IPS-NIHi11 (cell line): ENCODE results near the gene NACC2.

Source experiments
- DNase-seq: peaks from one replicate; pipeline ENCODE4 v3.0.0; 2012; ENCODE audit warnings: mixed read lengths, low spot score

Gene NACC2

DNA sequence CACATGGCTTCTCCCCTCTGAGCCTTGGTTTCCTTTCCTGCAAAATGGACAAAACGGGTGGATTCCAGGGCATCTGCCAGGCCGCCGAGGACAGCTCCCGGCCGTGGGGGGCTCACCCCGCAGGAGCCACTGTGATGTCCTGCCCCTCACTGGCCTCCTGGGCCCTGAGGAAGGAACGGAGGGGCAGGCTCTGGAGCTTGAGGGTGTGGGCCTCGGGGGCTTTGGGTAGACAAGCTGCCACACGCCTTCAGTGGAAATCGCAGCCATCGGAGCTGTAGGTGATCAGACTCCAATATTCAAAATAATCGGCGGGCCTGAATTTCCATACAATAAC, 101.7 kb downstream of the NACC2 start:
- DNase-seq = no peak

GRCh38 chr9:135992486-135993408, 102.3 kb downstream of the NACC2 start:
- DNase-seq = peak; percentile 72

GRCh38 chr9:135991771-135992170, 103.3 kb downstream of the NACC2 start:
- no peak for DNase-seq

DNA sequence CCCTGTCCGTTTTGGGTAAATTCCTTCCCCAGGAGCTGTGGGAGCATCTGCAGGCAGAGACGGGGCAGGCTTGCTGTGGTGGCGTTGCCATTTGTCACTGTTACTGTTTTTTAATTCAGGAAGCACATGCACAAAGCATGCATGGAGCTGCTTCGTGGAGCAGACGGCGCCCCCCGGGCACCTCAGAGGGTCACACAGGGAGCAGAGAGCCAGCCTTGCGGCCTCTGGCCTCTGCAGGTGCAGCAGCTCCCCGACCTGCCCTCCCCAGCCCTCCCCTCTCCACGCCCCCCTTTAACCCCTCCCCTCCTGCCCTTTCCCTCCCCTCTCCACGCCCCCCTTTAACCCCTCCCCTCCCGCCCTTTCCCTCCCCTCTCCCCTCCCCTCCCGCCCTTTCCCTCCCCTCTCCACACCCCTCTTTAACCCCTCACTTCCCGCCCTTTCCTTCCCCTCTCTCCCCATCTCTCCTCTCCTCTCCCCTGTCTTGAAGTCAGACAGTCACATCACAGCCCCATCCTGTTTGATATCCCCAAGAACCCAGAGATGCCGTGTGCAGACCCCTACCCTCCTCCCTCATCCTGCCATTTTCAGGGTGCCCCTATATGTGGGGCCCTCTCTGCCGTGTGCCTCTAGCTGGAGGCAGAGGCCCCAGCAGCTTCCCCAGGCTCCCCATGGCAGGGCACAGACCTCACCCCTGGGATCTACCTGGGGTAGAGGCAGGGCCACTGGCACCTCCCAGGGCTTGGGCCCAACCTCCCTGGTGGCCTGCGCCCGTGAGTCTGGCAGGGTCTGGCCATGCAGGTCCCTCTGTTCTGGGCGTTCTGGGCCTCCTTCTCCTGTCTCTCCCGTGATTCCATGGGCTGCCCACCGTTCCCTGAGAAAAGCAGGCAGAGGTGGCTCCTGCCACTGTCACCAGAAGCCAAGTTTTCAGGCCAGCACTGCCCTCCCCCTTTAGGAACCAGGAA, 104.3 kb downstream of the NACC2 start:
- peak; percentile 85 for DNase-seq

DNA sequence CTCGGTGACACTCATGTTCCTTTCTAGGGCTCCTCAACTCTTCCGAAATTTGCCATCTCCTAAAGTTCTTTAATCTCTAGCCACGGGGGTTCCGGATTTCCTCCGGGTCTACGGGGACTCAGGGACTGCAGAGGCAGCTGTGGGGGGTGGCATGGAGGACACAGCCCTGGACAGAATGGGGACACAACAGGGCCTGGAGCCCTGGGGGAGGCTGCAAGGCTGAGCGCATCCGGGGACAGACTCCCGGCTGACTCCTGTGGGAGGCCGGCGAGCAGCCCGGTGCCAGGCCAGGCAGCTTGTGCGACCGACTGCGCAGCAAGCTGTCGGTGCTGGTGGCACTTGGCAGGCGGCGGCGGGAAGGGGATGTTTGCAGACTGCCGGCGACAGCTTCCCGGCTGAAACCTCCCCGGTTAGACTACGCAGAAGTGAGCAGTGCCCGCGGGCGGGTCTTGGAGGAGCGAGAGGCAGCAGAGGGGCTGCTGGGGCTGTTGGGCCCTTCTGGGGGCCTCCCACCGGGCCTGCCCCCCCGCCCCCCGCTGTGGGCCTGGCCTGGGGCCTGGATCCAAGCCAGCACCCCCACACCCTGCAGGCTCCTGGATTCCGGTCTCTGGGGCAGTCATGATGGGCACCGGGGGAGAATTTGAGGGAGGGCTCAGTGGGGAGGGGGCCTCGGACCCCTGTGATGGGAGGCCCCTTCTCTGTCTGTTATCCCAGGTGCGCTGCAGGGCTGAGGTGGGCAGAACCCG, 105.2 kb downstream of the NACC2 start:
- no peak for DNase-seq

DNA sequence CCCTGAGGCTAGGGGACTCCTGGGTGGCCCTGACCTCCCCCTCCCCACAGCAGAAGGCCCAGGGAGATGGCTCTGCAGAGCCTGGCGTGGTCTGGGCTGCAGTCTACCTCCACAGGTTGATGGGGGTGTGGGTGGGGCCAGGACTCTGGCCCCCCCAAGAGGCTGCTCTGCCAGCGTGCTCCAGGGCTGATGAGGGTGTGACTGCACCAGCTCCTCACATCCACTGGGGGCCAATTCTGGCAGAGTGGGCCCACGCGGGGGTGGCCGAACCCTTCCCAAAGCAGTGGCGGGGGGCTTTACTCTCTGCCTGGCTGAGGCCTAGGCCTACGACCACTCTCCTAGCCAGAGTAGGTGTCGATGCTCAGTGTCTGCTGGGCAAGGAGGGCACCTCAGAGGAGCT, 105.9 kb downstream of the NACC2 start:
- no peak for DNase-seq

- no peak for DNase-seq
Observed at GRCh38 chr9:135988493-135988892, 106.6 kb downstream of the NACC2 start.

DNA sequence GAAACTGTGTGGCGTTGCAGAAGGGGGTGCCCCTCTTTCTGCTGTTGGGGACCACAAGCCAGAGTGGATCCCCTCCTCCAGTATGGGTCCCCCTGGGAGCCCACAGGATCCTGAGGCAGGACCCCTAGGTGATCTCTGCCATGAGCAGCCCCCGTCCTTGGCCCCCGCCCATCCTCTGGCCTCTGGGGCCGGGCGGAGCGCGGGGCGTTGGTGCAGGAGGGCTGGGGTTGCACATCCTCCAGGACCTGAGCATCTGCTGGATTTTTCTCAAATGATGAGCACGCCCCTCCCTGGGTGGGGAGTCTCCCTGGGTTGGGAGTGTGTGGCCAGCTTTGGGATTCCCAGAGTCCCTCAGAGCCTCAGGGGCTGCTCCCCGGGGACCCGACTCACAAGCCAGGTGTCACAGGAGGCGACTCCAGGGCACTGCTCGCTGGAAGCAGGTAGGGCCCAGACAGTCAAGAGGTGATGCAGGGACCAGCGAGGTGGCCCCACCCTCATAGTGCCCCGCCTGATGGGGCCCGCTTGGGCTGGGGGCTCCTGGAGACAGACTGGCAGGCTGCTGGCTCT, 107.2 kb downstream of the NACC2 start:
- DNase-seq = no peak

GRCh38 chr9:135986605-135987004, 108.5 kb downstream of the NACC2 start:
- no peak for DNase-seq

GRCh38 chr9:135985889-135986288, 109.2 kb downstream of the NACC2 start:
- no peak for DNase-seq

DNA sequence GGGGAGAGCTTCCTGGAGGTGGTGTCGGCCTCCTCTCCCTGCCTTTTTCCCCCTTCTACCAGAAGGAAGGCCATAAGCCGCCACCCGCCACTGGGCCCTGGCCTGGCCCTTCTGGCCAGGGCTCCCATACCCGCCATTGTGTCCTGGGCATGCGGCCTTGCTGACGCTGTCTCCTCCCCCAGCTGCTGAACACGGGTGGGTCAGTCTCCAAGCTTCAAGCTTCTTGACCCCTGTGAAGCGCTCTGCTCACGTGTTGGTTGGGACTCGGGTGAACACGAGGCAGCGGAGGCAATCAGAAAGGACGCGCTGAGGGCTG, 109.7 kb downstream of the NACC2 start:
- no peak for DNase-seq

DNA sequence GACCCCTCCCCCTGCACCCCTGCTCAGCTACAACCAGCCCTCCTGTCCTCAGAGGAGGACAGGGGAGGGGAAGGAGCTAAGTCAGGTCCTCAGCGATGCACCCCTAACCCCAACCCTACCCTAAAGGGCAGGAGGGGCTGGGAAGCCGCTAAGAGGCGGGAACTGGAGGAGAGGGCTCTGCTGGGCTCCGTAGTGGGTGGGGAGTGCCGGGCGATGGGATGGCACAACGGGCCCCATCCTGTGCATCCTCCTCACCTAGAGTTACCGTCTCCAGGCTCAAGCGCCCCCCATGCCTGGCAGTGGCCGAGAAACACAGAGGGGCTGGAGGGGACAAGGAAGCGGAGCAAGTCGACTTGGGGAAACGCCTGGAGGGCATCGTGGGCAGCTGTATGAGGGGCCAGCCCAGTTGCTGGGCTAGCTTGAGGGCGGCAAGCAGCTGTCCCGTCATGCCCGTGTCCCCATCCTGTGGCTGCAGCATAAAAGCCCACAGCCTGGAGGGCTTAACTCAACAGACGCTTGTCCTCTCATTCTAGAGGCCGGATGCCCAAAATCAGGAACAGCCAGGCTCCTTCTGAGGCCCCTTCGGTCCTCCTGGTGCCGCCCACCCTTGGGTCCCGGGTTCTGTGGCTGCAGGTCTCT, 110.9 kb downstream of the NACC2 start:
- no peak for DNase-seq

DNA sequence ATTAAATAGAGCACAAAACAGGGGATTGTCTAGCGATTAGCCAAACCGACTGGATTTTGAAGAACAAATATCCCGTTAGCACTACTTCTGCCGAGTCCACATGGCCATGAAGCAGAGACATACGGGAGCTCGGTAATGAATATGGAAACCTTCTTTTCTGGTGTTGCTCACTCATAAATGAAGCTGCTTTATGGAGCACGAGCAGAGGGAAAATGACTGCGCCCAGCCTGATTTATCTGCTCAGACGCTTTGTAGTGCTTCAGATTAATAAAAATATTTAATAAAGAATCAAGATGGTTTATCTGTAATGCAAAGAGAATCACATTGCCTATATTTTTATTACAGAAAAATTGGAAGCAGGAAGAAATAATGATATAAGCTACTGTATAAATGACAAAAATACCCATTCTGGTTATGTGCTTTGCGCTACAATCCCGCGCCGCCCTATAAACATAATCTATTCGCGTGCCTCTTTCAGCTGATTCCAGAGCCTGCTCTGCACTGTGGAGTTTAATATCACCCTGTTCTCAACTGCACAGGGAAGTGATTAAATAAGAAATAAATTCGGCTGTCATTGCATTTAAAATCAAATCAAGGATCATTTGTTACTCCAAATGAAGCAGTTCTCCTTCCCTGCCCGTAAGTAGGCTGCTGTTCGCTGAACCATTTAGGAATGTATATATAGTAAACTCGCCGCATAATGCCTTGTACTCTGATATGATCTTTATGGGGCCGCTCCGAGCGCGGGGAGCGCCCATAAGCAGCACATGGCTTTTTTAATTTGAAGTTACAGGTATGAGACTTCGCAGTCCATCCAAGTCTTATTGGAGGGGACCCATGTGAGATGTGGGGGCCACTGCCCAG, 111.6 kb downstream of the NACC2 start:
- DNase-seq = no peak

DNA sequence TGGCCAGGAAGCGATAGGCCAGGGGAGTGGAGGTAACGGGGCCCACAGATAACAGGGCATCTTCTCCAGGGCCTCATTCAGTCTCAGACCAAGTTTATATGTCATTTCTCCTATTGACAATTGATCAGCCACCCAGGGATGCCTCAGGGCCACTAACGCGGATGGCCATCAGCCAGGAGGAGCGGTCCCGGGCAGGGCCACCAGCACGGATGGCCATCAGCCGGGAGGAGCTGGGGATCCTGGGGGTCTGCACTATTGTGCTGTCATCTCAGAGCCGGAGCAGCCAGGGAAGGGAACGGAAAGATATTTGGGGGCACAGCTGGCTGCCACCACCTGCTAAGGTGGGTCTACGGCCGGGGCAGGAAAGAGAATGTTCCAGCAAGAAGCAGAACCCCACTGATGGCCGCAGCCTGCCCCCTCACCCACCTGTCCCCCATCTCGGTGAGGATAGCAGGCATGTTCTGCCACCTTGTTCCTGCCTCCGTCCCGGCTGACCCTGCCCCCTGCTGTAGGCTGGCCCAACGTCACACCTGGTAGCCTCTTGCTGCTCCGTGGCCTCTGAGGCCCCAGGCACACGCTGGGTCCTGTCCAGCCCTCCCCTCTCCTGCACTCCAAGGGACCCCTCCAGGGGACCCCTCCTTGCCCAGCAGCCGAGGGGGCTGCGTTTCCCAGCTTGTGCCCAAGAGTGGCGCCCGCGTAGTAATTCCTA, 112.4 kb downstream of the NACC2 start:
- DNase-seq = no peak

DNA sequence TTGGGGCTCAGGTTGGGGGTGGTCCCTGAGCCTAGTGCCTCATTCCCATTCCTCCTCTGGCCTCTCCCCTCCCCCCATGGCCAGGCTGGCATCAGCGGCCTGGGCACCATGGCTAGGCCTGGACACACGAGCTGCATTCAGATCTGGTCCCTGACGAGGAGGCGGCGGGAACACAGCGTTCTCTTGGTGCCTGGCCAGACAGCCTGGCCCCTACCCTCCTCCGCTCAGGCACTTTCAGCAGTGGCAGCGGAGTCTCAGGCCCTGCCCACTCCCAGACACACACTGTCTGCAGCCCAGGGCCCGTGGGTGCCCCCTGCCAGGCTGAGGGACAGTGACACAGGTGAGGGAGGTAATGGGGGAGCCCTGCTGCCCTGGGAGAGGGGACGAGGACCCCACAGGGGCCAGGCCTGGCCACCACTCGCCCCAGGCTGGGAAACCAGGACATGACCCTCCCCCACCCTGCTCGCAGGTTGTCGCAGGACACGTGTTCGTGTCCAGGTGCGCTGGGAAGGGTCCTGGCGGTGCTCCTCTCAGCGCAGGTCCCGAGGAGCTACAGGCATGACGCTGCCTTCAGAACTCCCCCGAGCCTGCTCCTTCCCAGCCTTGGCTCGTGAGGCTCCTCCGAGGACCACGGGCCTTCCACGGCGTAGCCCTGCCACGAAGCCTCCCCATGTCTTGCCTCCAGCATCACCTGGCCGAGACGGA, 114.0 kb downstream of the NACC2 start:
- no peak for DNase-seq

DNA sequence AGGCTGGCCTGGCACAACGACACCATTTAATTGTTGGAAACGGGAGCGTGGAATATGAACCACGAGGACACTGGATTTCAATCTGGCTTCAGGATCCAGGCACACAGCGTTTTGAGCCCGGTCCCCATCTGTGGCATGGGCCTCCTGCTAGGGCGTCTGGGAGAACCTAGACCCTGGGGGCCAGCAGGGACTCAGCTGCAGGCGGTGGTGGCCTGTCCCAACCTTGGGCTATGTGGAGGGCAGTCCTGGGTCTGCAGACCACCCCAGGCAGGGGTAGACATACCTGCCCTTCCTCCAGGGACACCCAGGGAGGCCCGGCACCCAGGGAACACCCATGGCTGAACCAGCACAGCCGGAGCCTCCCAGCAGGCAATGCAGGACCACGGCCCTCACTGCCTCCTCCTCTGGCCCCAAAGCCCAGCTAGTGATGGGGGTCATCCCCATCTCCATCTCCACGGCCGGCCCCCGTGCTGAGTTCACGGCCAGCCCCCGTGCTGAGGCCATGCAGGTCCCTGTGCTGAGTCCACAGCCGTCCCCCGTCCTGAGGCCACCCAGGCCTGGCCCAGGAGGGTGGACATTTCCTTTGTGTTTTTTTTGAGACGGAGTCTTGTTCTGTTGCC, 115.4 kb downstream of the NACC2 start:
- no peak for DNase-seq

DNA sequence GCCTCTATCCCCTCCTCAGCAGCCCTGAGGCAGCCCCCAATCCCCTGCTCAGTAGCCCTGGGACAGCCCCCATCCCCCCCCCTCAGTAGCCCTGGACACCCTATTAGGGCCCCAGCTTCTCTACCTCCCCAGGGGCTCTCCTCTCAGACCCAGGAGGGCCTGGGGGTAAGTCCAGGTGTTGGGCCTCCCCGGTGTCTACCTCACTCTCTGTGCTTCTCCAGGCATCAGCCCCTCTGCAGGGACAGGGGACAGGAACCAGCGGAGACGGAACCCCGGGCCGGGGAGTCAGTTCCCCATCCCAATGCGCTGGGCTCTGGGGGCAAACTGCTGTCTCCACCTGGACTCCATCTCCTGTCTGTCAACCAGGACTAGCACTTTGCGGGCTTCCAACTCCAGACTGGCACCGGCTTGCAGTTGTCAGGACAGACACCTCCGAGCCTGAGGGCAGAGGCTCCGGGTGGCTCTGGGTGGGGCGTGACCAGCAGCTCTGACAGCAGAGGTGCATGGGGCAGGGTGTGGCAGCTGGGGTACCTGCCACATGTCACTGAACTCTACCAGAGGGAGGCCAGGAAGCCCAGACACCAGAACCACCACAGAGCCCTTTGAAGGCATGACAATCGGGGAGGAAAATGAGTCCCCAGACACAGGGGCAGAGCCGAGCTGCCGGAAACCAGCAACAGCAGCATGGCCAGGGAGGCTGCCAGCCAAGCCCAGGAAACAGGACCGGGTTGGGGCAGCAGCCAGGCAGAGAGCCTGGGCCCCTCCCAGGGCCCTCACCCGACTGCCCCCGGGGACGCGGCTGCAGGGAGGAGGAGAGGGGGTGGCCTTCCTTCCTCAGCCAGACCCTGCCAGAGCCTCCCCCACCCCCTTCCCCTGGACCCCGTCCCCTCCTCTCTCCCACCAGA, 116.2 kb downstream of the NACC2 start:
- DNase-seq = no peak

DNA sequence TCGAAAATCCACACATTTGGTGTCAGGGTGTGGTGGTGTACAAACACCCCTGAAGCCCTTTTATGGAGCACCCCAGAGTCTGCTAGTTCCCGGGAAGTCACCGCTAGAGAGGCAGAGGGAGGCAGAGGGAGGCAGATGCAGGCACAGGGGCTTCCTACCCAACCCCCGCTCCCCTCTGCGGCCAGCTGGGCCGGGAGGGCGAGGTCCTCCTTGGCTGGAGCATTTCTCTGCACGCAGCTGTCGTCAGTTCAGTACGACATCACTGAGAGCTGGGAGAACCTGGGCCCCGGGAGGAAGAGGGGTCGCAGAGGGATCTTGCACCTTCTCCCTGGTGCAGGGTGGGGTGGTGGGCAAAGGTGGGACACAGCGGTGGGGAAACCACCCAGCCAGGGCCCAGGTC, 118.1 kb downstream of the NACC2 start:
- no peak for DNase-seq
